PFSK-1 (cell line): ENCODE data around the gene CYBRD1.

ENCODE experiments used
- POLR2AphosphoS5 ChIP-seq: IDR thresholded peaks from 2 replicates; pipeline ENCODE4 v1.6.1; 2012; ENCODE audit warnings: low read depth, mild to moderate bottlenecking, control low read depth, low read length, moderate library complexity
- TF ChIP-seq, protein P1 (sequence below), 2 experiments: IDR thresholded peaks; 2 replicates each; pipeline versions ENCODE4 v1.6.1 to v1.8.0; 2011 to 2012; ENCODE audit warnings: low read depth in 2 of 2, low read length in 2 of 2, control low read depth in 1 of 2, inconsistent platforms in 1 of 2, mild to moderate bottlenecking in 1 of 2, moderate library complexity in 1 of 2; ENCODE audit not compliant: insufficient read depth in 1 of 2

DNA sequence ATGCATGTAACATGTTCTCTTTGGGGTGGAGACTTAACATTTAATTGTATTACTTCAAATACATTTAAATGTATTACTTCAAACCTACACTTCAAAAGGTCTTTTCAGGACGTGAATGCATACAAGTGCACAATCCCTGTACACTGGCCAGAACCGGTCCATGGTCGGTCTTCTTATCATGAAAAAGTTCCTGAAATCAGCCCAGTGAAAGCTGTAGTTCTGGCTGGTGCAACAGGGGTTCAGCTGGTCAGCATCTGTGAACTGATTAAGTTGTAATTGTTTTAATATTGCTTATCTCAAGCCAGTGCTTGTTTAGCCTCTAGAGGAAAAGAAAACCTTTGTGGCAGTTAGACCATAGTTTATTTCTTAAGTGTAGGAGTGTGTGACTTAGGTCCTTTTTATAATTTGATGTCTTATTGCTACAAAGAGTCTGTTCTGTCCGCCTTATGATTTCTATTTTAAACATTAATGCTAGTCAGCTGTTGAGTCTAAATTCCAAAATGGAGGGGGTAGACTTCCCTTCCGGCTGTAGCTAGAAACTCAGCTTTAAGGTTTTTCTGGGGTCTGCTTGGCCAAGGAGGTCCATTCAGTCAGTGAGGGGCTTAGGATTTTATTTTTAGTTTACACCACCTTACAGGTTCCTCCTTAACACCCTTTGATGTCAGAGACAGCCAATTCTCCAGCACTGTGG lies 768 bp upstream of the CYBRD1 start:
- no peak for TF ChIP-seq POLR2AphosphoS5
- TF ChIP-seq, protein P1, sequence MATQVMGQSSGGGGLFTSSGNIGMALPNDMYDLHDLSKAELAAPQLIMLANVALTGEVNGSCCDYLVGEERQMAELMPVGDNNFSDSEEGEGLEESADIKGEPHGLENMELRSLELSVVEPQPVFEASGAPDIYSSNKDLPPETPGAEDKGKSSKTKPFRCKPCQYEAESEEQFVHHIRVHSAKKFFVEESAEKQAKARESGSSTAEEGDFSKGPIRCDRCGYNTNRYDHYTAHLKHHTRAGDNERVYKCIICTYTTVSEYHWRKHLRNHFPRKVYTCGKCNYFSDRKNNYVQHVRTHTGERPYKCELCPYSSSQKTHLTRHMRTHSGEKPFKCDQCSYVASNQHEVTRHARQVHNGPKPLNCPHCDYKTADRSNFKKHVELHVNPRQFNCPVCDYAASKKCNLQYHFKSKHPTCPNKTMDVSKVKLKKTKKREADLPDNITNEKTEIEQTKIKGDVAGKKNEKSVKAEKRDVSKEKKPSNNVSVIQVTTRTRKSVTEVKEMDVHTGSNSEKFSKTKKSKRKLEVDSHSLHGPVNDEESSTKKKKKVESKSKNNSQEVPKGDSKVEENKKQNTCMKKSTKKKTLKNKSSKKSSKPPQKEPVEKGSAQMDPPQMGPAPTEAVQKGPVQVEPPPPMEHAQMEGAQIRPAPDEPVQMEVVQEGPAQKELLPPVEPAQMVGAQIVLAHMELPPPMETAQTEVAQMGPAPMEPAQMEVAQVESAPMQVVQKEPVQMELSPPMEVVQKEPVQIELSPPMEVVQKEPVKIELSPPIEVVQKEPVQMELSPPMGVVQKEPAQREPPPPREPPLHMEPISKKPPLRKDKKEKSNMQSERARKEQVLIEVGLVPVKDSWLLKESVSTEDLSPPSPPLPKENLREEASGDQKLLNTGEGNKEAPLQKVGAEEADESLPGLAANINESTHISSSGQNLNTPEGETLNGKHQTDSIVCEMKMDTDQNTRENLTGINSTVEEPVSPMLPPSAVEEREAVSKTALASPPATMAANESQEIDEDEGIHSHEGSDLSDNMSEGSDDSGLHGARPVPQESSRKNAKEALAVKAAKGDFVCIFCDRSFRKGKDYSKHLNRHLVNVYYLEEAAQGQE (IDR thresholded peaks at IDR 0.05; ENCODE audit: insufficient read depth in 1 of 2, low read depth in 2 of 2, low read length in 2 of 2): no peak
